CD4-positive, alpha-beta T cell (primary cell): ENCODE measurements around the gene TIPARP. TPM values are rescaled to one million over a fixed set of nuclear protein-coding genes. Genes with fewer than 3 reads are reported as not detected.

Experiments used
- ATAC-seq: fragments of 200-7000 bp; cut with Tn5 transposase; one replicate; pipeline ENCODE4 v1.10.0; 2022; ENCODE audit warnings: mild to moderate bottlenecking; ENCODE audit not compliant: poor library complexity
- CTCF ChIA-PET: fragments of 350-600 bp; sonication (Branson Sonifier 250); formaldehyde crosslinking; loops from one replicate; lab custom pipeline; 2021; ENCODE audit warnings: antibody characterized with exemption, inconsistent platforms; lab: Charles Lee
- POLR2A ChIA-PET: fragments of 350-600 bp; sonication (Branson Sonifier 250); formaldehyde crosslinking; loops from one replicate; lab custom pipeline; 2021; ENCODE audit warnings: antibody characterized with exemption, inconsistent platforms; lab: Charles Lee
- DNase-seq, 14 experiments: peaks; one replicate each; pipeline ENCODE4 v3.0.0-alpha.2; 2013 to 2020; ENCODE audit warnings: mixed read lengths in 2 of 14
- H3K27ac ChIP-seq, 2 donors: one replicate each; pipeline versions ENCODE4 v1.5.1 to v1.7.0; 2013; ENCODE audit warnings: low read length in 2 of 2, low read depth in 1 of 2, mild to moderate bottlenecking in 1 of 2
- H3K27me3 ChIP-seq, 2 experiments: 1 replicate in 1 of 2; 2 replicates in 1 of 2; pipeline versions ENCODE4 v1.6.1 to v1.7.0; 2013; ENCODE audit warnings: low read length in 2 of 2, control low read depth in 1 of 2, mild to moderate bottlenecking in 1 of 2, moderate library complexity in 1 of 2; ENCODE audit not compliant: insufficient read depth in 2 of 2, control insufficient read depth in 1 of 2
- H3K36me3 ChIP-seq: one replicate; pipeline ENCODE4 v1.6.1; 2013; ENCODE audit warnings: low read length, control low read depth; ENCODE audit not compliant: insufficient read depth
- H3K4me1 ChIP-seq: one replicate; pipeline ENCODE4 v1.6.1; 2013; ENCODE audit warnings: low read length, control low read depth; ENCODE audit not compliant: insufficient read depth
- H3K4me3 ChIP-seq: one replicate; pipeline ENCODE4 v1.5.1; 2013; ENCODE audit warnings: mild to moderate bottlenecking, low read length, moderate library complexity
- H3K9me3 ChIP-seq, 2 experiments: 1 replicate in 1 of 2; 2 replicates in 1 of 2; pipeline versions ENCODE4 v1.6.1 to v1.7.0; 2013; ENCODE audit warnings: low read length in 2 of 2, mild to moderate bottlenecking in 2 of 2, control low read depth in 1 of 2, moderate library complexity in 1 of 2; ENCODE audit not compliant: control insufficient read depth in 1 of 2, insufficient read depth in 1 of 2
- H3K27ac Mint-ChIP-seq: one replicate; pipeline ENCODE4 v1.8.0; 2020; ENCODE audit warnings: mixed read lengths
- H3K27me3 Mint-ChIP-seq: one replicate; pipeline ENCODE4 v1.8.0; 2021; ENCODE audit warnings: mixed read lengths
- H3K36me3 Mint-ChIP-seq: one replicate; pipeline ENCODE4 v1.8.0; 2021; ENCODE audit warnings: low read depth, mixed read lengths
- H3K4me1 Mint-ChIP-seq: one replicate; pipeline ENCODE4 v1.8.0; 2021; ENCODE audit warnings: low read depth, mixed read lengths
- H3K4me3 Mint-ChIP-seq: one replicate; pipeline ENCODE4 v1.8.0; 2020; ENCODE audit warnings: mild to moderate bottlenecking, mixed read lengths
- H3K9me3 Mint-ChIP-seq: one replicate; pipeline ENCODE4 v1.8.0; 2020; ENCODE audit warnings: mixed read lengths
- CTCF ChIP-seq: fragments of 200-600 bp; IDR thresholded peaks from one replicate; pipeline ENCODE4 v1.8.0; 2022; ENCODE audit warnings: antibody characterized with exemption, mild to moderate bottlenecking
- intact Hi-C, 2 experiments: fragments of 100-400 bp; cut with DNase I in 1 of 2; cut with micrococcal nuclease in 1 of 2; formaldehyde crosslinking; loops; one replicate each; pipeline versions ENCODE4 v1.15.1 to v1.9.0; 2023 to 2025; cut with DNase I, micrococcal nuclease
- total RNA-seq, 174 experiments: library from RNA in 2 of 174; stranded (reverse) in 2 of 174; gene quantifications; one replicate each; pipeline ENCODE4 v1.2.3 and lab custom pipeline; 2021 to 2026

Gene TIPARP
- total RNA-seq, 2 experiments from 2014 or later = 158 to 166 TPM

DNA sequence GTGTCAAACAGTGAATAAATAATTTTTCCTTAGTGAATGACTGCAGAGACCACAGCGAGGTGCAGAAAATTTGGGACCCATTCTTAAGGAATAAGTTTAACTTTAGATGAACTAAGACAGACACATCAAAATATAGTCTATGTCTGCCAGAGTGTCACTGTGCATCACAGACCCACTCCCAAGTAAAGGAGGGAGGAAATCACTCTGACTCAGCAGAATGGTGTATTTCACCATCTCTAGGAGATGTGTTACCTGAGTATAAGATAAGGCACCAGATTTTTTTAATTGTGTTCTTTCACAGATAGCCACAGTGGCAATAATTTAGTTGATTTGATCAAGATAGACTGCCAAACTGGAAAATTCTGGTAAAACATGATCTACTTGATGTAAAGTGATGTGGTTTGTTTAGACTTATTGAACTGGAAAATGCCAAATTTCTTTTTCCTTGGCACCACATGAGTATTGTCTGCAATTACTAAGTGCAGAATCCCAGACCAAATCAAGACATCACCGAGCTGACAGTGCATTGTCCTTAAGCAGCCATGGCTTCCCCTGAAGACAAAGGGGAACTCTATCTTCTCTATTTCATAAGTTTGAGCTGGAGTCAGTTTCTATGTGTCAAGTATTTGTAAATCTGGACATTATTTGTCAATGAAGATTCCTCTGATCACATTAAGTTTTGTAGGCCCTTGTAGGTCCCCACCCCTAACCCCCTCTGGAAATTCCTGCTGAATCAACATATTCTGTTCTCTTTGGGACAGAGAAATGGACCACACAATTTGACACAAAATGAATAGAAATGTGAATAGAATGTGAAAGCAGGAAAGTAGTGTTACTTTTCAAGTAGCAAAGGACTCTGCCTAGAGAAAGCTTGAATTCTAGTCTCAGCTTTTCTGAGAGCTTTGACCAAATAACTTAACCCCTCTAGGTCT is 47.6 kb downstream of the TIPARP start:
- ATAC-seq (no peak), DNase-seq (no peak)
- no peaks in the 10 kb centered on the region for H3K27me3 Mint-ChIP-seq
- Histone ChIP-seq H3K9me3 (no peaks in the 10 kb centered on the region), H3K27ac (no peak overlapping the region), H3K4me3 (no peak overlapping the region), H3K4me1 (no peaks in the 10 kb centered on the region), H3K36me3 (no peaks in the 10 kb centered on the region), H3K27me3 (no peaks in the 10 kb centered on the region)
- no peak overlapping the region for H3K4me3 Mint-ChIP-seq
- H3K27ac Mint-ChIP-seq = no peak overlapping the region
- intact Hi-C loops = no loop called here
- no peaks in the 10 kb centered on the region for H3K9me3 Mint-ChIP-seq
- POLR2A ChIA-PET = no interaction called here
- CTCF ChIA-PET = no interaction called here
- TF ChIP-seq CTCF = no peak
- no peaks in the 10 kb centered on the region for H3K36me3 Mint-ChIP-seq
- no peaks in the 10 kb centered on the region for H3K4me1 Mint-ChIP-seq

- ChIA-PET POLR2A (no interaction called here), CTCF (interaction anchor here (1.2 kb wide), 1 partner anchor 13 kb away, joined by 3 read pairs; no protein-coding TSS in a partner anchor)
- Histone ChIP-seq H3K36me3 (no peaks in the 10 kb centered on the region), H3K4me3 (no peak overlapping the region), H3K9me3 (no peaks in the 10 kb centered on the region), H3K4me1 (no peaks in the 10 kb centered on the region), H3K27ac (no peak overlapping the region), H3K27me3 (no peaks in the 10 kb centered on the region)
- no peaks in the 10 kb centered on the region for H3K9me3 Mint-ChIP-seq
- no peaks in the 10 kb centered on the region for H3K27me3 Mint-ChIP-seq
- intact Hi-C loops = no loop called here
- TF ChIP-seq CTCF = no peak
- DNase-seq (no peak), ATAC-seq (no peak)
- H3K27ac Mint-ChIP-seq = no peak overlapping the region
- no peaks in the 10 kb centered on the region for H3K36me3 Mint-ChIP-seq
- no peaks in the 10 kb centered on the region for H3K4me1 Mint-ChIP-seq
- H3K4me3 Mint-ChIP-seq = no peak overlapping the region
Observed at GRCh38 chr3:156723182-156723619, 48.8 kb downstream of the TIPARP start.

- Mint-ChIP-seq H3K4me3 (no peak overlapping the region), H3K27me3 (no peaks in the 10 kb centered on the region), H3K36me3 (no peaks in the 10 kb centered on the region), H3K9me3 (no peaks in the 10 kb centered on the region), H3K4me1 (no peaks in the 10 kb centered on the region), H3K27ac (no peak overlapping the region)
- Histone ChIP-seq H3K27ac (no peak overlapping the region), H3K36me3 (no peaks in the 10 kb centered on the region), H3K27me3 (no peaks in the 10 kb centered on the region), H3K4me3 (no peak overlapping the region), H3K9me3 (no peaks in the 10 kb centered on the region), H3K4me1 (no peaks in the 10 kb centered on the region)
- DNase-seq (no peak), ATAC-seq (no peak)
- intact Hi-C loops = no loop called here
- CTCF ChIA-PET = no interaction called here
- POLR2A ChIA-PET = no interaction called here
- TF ChIP-seq CTCF = no peak
Observed at GRCh38 chr3:156725682-156726081, 51.3 kb downstream of the TIPARP start.
